Upper lobe of right lung (tissue), 1 donor: ENCODE measurements around the gene PPP1R26. TPM values are rescaled to one million over a fixed set of nuclear protein-coding genes. Genes with fewer than 3 reads are reported as not detected.
"Not testable (repeated sequence)": the region's sequence is repeated elsewhere in the genome, so short reads cannot be mapped to it uniquely, and the experiment has no call there.

Source experiments
- ATAC-seq: fragments of 200-7000 bp; cut with Tn5 transposase; one replicate; pipeline ENCODE4 v1.9.1; 2020; ENCODE audit warnings: mild to moderate bottlenecking, moderate library complexity
- DNase-seq: peaks from one replicate; pipeline ENCODE4 v3.0.0-alpha.2; 2020
- H3K27ac ChIP-seq: fragments of 200-600 bp; one replicate; pipeline ENCODE4 v1.8.0; 2022
- H3K27me3 ChIP-seq: fragments of 200-600 bp; one replicate; pipeline ENCODE4 v1.8.0; 2022; ENCODE audit warnings: mild to moderate bottlenecking
- H3K36me3 ChIP-seq: fragments of 200-600 bp; one replicate; pipeline ENCODE4 v1.8.0; 2022
- H3K4me1 ChIP-seq: fragments of 200-600 bp; one replicate; pipeline ENCODE4 v1.8.0; 2022
- H3K4me3 ChIP-seq: fragments of 200-600 bp; one replicate; pipeline ENCODE4 v1.8.0; 2022; ENCODE audit warnings: mild to moderate bottlenecking
- H3K9me3 ChIP-seq: fragments of 200-600 bp; one replicate; pipeline ENCODE4 v1.8.0; 2022
- intact Hi-C: fragments of 100-400 bp; cut with DNase I; formaldehyde crosslinking; loops from one replicate; pipeline ENCODE4 v1.11.0; 2022
- long read RNA-seq: library from polyadenylated mRNA; unstranded; transcript quantifications from one replicate; pipeline ENCODE4 v2.0.0, GENCODE V29; 2021
- total RNA-seq: library from RNA; stranded (reverse); fragmentation: NEBNext Ultra II Directional; extraction: Animal tissue kit (Norgen Biotek cat#: 25700); gene quantifications from one replicate; pipeline ENCODE4 v1.2.1, GENCODE V29; 2021
- TF ChIP-seq, protein P1 (sequence below): fragments of 200-600 bp; IDR thresholded peaks from one replicate; pipeline ENCODE4 v1.8.0; 2022; ENCODE audit warnings: antibody characterized with exemption
- donor health status: DM: no; HTN: yes; CAD: no; lungs with severe emphysema.

Gene PPP1R26, protein sequence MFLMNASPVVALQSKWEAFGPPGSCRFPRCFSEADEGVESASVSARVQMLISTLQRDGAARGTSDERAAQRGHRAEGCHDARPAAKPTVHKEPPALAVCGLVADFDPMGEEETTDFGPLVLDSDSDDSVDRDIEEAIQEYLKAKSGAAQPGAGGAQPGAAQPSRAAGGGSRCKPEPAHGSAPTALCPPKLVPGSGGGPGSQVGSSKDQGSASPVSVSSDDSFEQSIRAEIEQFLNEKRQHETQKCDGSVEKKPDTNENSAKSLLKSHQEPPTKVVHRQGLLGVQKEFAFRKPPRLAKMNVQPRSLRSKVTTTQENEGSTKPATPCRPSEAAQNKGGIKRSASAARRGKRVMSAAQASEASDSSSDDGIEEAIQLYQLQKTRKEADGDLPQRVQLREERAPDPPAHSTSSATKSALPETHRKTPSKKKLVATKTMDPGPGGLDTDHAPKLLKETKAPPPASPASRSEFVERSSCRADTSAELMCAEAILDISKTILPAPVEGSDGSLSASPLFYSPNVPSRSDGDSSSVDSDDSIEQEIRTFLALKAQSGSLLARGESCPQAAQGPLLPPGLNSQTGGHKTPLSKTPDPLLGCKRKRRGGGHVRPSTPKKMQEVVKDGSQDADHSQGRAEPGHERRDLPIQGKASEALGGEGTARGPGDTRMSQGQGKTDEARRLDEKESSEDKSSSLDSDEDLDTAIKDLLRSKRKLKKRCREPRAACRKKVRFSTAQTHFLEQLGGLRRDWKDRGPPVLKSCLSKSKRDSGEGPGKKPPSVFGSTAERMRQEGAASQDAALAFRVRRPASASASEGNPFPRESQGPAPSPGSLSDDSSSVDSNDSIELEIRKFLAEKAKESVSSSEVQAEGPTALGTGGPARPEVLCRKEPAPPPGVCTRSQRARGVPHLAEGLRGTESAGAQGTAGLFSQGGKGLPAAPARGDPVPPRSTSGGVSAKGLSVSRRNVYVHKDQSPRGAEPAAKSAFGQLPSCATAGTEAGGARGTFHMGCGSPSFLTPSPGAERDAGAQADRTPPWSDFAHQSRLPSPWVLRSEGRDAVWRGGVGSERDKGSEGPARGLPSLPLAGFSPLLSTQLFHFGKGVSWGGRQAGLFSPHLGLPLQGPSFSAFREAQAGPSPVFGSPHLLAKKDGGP (N-terminal part only)
- 27.5 TPM for total RNA-seq
- long read RNA-seq, full-length matches to known transcripts: 49 of 68 reads
- long read RNA-seq, partial matches to known transcripts: 3 of 68 reads
- long read RNA-seq, other reads (novel, unspliced or antisense): 16 of 68 reads

GRCh38 chr9:135479469-135480052 is at the start of gene PPP1R26:
Gene PPP1R26 (plus strand): TSS chr9:135479782. CDS start chr9:135484511, 4,729 bp downstream.
- peaks cover 22% of the 10 kb centered on the region for H3K4me1 ChIP-seq
- intact Hi-C loops: no loop called here
- H3K4me3 ChIP-seq: peak within 1 kb of the TSS; percentile 86
- DNase-seq (peak; percentile 81), ATAC-seq (peak; percentile 56)
- H3K27ac ChIP-seq: peak within 1 kb of the TSS; percentile 89
- no peaks in the 10 kb centered on the region for H3K27me3 ChIP-seq
- H3K36me3 ChIP-seq: peaks cover 9% of the 10 kb centered on the region
- TF ChIP-seq, protein P1, sequence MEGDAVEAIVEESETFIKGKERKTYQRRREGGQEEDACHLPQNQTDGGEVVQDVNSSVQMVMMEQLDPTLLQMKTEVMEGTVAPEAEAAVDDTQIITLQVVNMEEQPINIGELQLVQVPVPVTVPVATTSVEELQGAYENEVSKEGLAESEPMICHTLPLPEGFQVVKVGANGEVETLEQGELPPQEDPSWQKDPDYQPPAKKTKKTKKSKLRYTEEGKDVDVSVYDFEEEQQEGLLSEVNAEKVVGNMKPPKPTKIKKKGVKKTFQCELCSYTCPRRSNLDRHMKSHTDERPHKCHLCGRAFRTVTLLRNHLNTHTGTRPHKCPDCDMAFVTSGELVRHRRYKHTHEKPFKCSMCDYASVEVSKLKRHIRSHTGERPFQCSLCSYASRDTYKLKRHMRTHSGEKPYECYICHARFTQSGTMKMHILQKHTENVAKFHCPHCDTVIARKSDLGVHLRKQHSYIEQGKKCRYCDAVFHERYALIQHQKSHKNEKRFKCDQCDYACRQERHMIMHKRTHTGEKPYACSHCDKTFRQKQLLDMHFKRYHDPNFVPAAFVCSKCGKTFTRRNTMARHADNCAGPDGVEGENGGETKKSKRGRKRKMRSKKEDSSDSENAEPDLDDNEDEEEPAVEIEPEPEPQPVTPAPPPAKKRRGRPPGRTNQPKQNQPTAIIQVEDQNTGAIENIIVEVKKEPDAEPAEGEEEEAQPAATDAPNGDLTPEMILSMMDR: no peak
- no peaks in the 10 kb centered on the region for H3K9me3 ChIP-seq

- H3K36me3 ChIP-seq: no peaks in the 10 kb centered on the region
- H3K27ac ChIP-seq: no peak overlapping the region
- H3K27me3 ChIP-seq: no peaks in the 10 kb centered on the region
- no peaks in the 10 kb centered on the region for H3K9me3 ChIP-seq
- TF ChIP-seq, protein P1: no peak
- no peaks in the 10 kb centered on the region for H3K4me1 ChIP-seq
- intact Hi-C loops: no loop called here
- ATAC-seq (no peak), DNase-seq (no peak)
- no peak overlapping the region for H3K4me3 ChIP-seq
These were observed 42.3 kb upstream of the PPP1R26 start for GRCh38 chr9:135437259-135437658.

DNA sequence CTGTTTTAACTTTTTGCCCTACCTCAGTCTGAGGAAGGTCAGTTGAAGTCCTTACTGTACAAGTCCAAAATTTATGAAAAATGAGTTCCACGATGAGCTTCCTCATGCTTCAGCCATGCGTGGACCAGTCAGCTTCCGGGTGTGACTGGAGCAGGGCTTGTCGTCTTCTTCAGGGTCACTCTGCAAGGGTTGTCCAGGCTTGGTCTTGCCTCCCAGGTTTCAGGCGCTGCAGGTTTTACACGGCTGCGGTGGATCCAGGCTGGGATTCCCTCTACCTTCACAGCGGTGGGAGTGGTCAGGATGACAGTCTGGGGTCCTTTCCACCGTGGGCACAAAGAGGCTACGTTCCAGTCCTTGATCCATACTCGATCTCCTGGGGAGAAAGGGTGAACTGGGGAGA is 41.9 kb upstream of the PPP1R26 start:
- H3K4me3 ChIP-seq, H3K4me1 ChIP-seq, H3K27me3 ChIP-seq, H3K9me3 ChIP-seq, H3K27ac ChIP-seq, DNase-seq, H3K36me3 ChIP-seq, intact Hi-C loops, ATAC-seq: not testable (repeated sequence)

DNA sequence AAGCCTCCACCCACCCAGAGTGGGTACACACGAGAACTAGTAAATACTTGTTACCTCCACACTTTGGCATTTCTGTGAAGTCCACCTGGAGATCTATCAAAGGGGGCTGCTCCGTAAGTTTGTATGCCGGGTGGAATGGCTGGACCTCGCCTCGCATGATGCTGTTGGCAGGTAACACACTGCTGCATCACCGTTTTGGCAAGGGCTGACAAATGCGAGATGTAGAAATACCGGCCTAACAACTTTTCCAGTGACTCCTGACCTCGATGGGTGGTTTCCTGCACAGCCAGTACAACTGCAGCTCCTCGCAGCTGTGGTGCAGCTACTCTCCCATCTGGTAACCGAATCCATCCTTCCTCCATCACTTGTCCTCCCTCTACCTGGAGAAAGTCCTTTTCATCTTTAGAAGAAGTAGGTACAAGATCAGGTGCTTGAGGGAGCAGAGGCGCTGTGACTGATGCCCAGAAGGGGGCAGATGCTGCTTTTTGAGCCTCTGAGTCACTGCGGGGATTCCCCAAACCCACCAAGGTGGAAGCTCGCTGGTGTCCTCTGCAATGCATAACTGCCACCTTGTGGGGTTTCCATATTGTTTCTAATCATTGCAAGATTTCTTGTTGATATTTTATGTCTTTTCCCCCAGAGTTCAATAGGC is 40.9 kb upstream of the PPP1R26 start:
- intact Hi-C loops, H3K9me3 ChIP-seq, H3K27me3 ChIP-seq, H3K27ac ChIP-seq, ATAC-seq, H3K4me3 ChIP-seq, H3K4me1 ChIP-seq, H3K36me3 ChIP-seq: not testable (repeated sequence)
- peak; percentile 69 for DNase-seq
- TF ChIP-seq, protein P1: peak; percentile 6

DNA sequence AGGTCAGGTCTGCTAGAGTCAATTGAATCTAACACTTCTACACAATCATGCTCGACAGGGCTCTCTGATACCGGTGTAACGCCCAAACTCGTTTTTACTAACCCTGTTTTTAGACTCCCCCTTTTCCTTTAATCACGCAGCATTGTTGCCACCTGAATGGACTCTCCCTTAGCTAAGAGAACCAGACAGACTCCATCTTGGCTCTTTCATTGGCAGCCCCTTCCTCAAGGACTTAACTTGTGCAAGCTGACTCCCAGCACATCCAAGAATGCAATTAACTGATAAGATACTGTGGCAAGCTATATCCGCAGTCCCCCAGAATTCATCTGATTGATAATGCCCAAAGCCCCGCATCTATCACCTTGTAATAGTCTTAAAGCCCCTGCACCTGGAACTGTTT is 40.1 kb upstream of the PPP1R26 start:
- H3K36me3 ChIP-seq, ATAC-seq, H3K27me3 ChIP-seq, intact Hi-C loops, DNase-seq, H3K9me3 ChIP-seq, H3K4me3 ChIP-seq, H3K27ac ChIP-seq, H3K4me1 ChIP-seq: not testable (repeated sequence)

- TF ChIP-seq, protein P1: no peak
- H3K9me3 ChIP-seq: no peaks in the 10 kb centered on the region
- H3K27me3 ChIP-seq: no peaks in the 10 kb centered on the region
- no peak overlapping the region for H3K27ac ChIP-seq
- no peak overlapping the region for H3K4me3 ChIP-seq
- H3K36me3 ChIP-seq: no peaks in the 10 kb centered on the region
- no peak for DNase-seq
- no peak for ATAC-seq
- intact Hi-C loops: no loop called here
- no peaks in the 10 kb centered on the region for H3K4me1 ChIP-seq
These were observed 39.7 kb upstream of the PPP1R26 start for GRCh38 chr9:135439916-135440315.
